DND-41 (cell line): ENCODE data around the gene JAZF1.

Experiments
- ATAC-seq: fragments of 200-7000 bp; cut with Tn5 transposase; 3 replicates; pipeline ENCODE4 v1.9.1; 2021; ENCODE audit warnings: low read depth; ENCODE audit not compliant: insufficient read depth
- DNase-seq: peaks from one replicate; pipeline ENCODE4 v3.0.0-alpha.2; 2020
- H2AFZ ChIP-seq: 2 replicates; pipeline ENCODE4 v1.6.0; 2012; ENCODE audit warnings: low read depth, low read length
- H3K27ac ChIP-seq: 2 replicates; pipeline ENCODE4 v1.5.1; 2012; ENCODE audit warnings: low read length, inconsistent platforms
- H3K27me3 ChIP-seq: fragments of 200-600 bp; sonication (generic); 2 replicates; pipeline ENCODE4 v1.6.0; 2012; ENCODE audit warnings: low read length, mild to moderate bottlenecking, inconsistent platforms; ENCODE audit not compliant: insufficient read depth, poor library complexity
- H3K36me3 ChIP-seq: 2 replicates; pipeline ENCODE4 v1.5.1; 2012; ENCODE audit warnings: low read length, inconsistent platforms; ENCODE audit not compliant: insufficient read depth
- H3K4me1 ChIP-seq: 2 replicates; pipeline ENCODE4 v1.5.1; 2012; ENCODE audit warnings: mild to moderate bottlenecking, low read length; ENCODE audit not compliant: insufficient read depth
- H3K4me2 ChIP-seq: 2 replicates; pipeline ENCODE4 v1.6.0; 2012; ENCODE audit warnings: mild to moderate bottlenecking, moderate library complexity, low read length, inconsistent platforms; ENCODE audit not compliant: insufficient read depth
- H3K4me3 ChIP-seq, 2 experiments: fragments of 200-600 bp in 1 of 2; shearing (Covaris generic) in 1 of 2; 2 replicates each; pipeline ENCODE4 v1.5.1; 2012 to 2016; ENCODE audit warnings: inconsistent platforms in 2 of 2, low read length in 2 of 2, mild to moderate bottlenecking in 2 of 2, low read depth in 1 of 2, moderate library complexity in 1 of 2
- H3K79me2 ChIP-seq: 2 replicates; pipeline ENCODE4 v1.6.0; 2012; ENCODE audit warnings: low read length, inconsistent platforms; ENCODE audit not compliant: insufficient read depth
- H3K9ac ChIP-seq: 2 replicates; pipeline ENCODE4 v1.6.0; 2012; ENCODE audit warnings: low read depth, mild to moderate bottlenecking, inconsistent platforms, low read length, moderate library complexity
- H3K9me3 ChIP-seq: 2 replicates; pipeline ENCODE4 v1.5.1; 2012; ENCODE audit warnings: low read length, moderate library complexity, mild to moderate bottlenecking, inconsistent platforms; ENCODE audit not compliant: insufficient read depth, severe bottlenecking
- H4K20me1 ChIP-seq: 2 replicates; pipeline ENCODE4 v1.6.0; 2012; ENCODE audit warnings: low read length; ENCODE audit not compliant: insufficient read depth
- CTCF ChIP-seq: IDR thresholded peaks from 2 replicates; pipeline ENCODE4 v1.5.1; 2012; ENCODE audit warnings: borderline replicate concordance, low read length, moderate library complexity, mild to moderate bottlenecking; ENCODE audit not compliant: poor library complexity, severe bottlenecking; ENCODE audit errors: extremely low read depth
- EZH2 ChIP-seq: IDR thresholded peaks from 3 replicates; pipeline ENCODE4 v1.6.1; 2012; ENCODE audit warnings: borderline replicate concordance, low read depth, mild to moderate bottlenecking, moderate library complexity, low read length, inconsistent platforms; ENCODE audit not compliant: severe bottlenecking

Gene JAZF1

GRCh38 chr7:27963056-27963455 lies 217.5 kb downstream of the JAZF1 start:
- Histone ChIP-seq H3K27ac (no peak overlapping the region), H3K79me2 (no peaks in the 10 kb centered on the region), H3K4me1 (no peaks in the 10 kb centered on the region), H4K20me1 (no peaks in the 10 kb centered on the region), H2AFZ (no peak overlapping the region), H3K27me3 (no peaks in the 10 kb centered on the region), H3K9me3 (no peaks in the 10 kb centered on the region), H3K4me2 (no peak overlapping the region), H3K4me3 (no peak overlapping the region), H3K36me3 (no peaks in the 10 kb centered on the region), H3K9ac (no peak overlapping the region)
- TF ChIP-seq CTCF (no peak), EZH2 (no peak)
- no peak for DNase-seq
- ATAC-seq, result no peak

- Histone ChIP-seq H3K27ac (no peak overlapping the region), H3K27me3 (no peaks in the 10 kb centered on the region), H3K4me2 (no peak overlapping the region), H3K4me1 (no peaks in the 10 kb centered on the region), H2AFZ (no peak overlapping the region), H4K20me1 (no peaks in the 10 kb centered on the region), H3K36me3 (no peaks in the 10 kb centered on the region), H3K9ac (no peak overlapping the region), H3K79me2 (no peaks in the 10 kb centered on the region), H3K9me3 (no peaks in the 10 kb centered on the region), H3K4me3 (no peak overlapping the region)
- ATAC-seq, result no peak
- no peak for TF ChIP-seq CTCF
- no peak for TF ChIP-seq EZH2
- DNase-seq, result no peak
Measured at GRCh38 chr7:27962273-27962672, 218.3 kb downstream of the JAZF1 start.

- Histone ChIP-seq H3K9ac (no peak overlapping the region), H2AFZ (no peak overlapping the region), H3K36me3 (no peaks in the 10 kb centered on the region), H3K4me1 (no peaks in the 10 kb centered on the region), H3K27me3 (no peaks in the 10 kb centered on the region), H3K27ac (no peak overlapping the region), H3K79me2 (no peaks in the 10 kb centered on the region), H3K4me3 (no peak overlapping the region), H4K20me1 (no peaks in the 10 kb centered on the region), H3K9me3 (no peaks in the 10 kb centered on the region), H3K4me2 (no peak overlapping the region)
- TF ChIP-seq EZH2 (no peak), CTCF (no peak)
- DNase-seq (no peak), ATAC-seq (no peak)
Measured at GRCh38 chr7:27961255-27961654, 219.3 kb downstream of the JAZF1 start.

GRCh38 chr7:27960415-27960814 lies 220.2 kb downstream of the JAZF1 start:
- no peaks in the 10 kb centered on the region for H3K36me3 ChIP-seq
- no peak overlapping the region for H3K9ac ChIP-seq
- no peaks in the 10 kb centered on the region for H3K4me1 ChIP-seq
- ATAC-seq (no peak), DNase-seq (no peak)
- H3K79me2 ChIP-seq, result no peaks in the 10 kb centered on the region
- no peak overlapping the region for H2AFZ ChIP-seq
- no peaks in the 10 kb centered on the region for H4K20me1 ChIP-seq
- TF ChIP-seq EZH2 (no peak), CTCF (no peak)
- no peaks in the 10 kb centered on the region for H3K9me3 ChIP-seq
- H3K4me2 ChIP-seq, result no peak overlapping the region
- no peaks in the 10 kb centered on the region for H3K27me3 ChIP-seq
- no peak overlapping the region for H3K27ac ChIP-seq
- H3K4me3 ChIP-seq, result no peak overlapping the region
